AML-193 (cell line): ENCODE data around the gene COL5A1.

Source experiments
- DNase-seq, 2 experiments: peaks; one replicate each; lab custom pipeline; 2025; lab: John Stamatoyannopoulos, UW

COL5A1 gene

DNA sequence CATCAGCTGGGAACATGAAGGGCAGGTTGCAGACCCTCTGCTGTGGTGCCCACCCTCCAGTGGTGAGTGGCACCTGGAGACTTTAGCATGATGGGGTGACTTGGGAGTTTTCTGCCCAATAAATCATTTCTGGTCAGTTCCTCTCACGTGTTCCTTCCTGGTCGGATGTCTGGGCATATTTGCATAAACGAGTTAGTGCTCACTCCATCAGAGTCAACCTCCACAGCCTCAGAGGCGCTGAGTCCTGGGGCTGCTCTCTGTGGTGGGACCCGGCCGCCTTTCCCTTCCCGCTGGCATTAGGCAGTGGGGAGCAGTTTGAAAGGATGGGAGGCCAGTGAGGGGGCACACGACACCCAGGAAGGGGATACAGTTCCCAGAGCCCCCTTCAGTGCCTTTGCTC lies 125.0 kb downstream of the COL5A1 start:
- no peak for DNase-seq

DNA sequence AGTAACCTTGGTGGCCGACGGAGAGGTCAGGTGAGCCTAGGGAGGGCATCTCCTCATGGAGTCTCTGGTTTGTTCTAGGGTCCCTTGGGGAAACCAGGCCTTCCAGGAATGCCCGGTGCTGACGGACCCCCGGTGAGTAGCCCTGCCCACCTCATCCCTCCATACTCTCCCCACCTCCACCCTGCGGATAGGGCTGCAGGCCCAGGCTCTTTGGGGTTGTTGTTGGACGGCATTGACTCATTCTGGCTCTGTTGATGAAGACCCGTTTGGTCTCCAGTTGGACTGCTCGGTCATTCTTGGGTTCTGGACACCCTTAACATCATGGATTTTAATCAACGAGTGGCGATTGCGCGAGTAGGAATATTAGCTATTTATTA lies 126.7 kb downstream of the COL5A1 start:
- no peak for DNase-seq

DNA sequence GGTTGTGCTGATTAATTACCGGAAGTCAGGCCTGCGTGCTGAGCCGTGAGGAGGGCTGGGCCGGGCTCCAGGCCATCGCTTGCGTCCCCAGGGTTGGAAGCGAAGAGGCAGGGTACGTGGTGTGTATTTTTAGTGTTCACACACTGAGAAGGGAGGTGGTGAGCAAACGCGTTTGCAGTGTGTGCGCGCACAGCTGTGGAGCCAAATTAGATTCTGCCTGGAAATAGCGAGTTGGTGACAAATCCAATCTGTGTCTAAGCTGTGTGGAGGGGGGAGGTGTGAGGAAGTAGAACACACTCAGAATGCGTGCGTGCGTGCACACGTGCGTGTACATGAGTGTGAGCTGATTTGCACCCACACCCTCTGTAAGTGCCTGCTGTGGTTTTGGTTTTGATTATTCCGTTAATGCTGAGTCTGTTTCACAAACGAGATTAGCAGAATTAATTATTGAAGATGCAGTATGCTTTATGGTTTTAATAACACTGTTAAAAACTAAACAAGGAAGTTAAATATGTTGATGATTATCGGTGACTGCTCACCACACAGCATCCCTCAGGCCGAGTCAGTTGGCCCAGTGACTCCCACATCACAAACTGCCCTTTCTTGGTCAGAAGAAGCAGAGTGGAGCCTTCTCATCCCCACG lies 127.2 kb downstream of the COL5A1 start:
- DNase-seq: no peak

DNA sequence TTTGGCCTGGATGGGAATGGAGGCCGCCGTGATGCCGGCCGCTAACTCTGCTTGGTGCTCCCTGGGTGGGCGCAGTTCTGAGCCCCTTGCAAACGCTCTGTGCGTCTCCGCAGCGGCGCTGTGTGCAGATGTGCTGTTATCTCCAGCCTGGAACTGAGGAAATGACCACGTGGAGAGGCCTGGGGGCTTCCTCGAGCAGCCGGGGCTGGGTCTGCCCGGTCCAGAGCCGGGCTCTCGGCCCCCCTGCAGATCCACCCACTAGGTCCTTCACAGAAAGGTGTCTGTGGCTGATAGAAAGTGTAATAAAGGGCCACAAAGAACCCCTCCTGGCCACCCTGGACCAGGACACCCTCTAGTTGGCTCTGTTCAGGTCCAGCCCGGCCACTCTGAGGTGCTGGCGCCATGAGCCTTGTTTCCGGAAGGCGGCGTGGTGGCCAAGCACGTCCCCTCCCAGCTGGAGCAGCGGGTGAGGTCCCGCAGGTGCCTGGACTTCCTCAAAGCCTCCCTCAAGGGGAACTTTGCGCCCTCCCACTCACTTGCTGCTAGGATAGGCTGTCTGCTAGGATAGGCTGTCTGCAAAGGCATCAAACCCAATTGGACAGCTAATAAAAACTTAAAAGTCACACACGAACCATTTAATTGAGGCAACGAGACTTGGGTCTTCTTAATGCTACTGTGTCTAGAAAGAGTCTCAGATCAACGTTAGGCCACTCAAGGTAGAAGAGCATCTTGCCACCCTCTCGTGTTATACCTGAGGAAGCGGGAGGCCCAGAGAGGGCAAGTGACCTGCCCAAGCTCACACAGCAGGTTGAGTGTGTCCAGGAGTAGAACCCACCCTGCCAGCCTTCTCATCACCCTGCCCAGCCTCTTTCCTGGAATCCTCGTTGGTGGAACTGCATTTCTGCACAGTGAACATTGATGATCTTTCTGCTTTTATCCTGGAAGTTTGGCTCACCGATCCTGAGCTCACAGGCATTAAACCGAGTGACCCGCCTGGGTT lies 129.7 kb downstream of the COL5A1 start:
- DNase-seq: no peak

DNA sequence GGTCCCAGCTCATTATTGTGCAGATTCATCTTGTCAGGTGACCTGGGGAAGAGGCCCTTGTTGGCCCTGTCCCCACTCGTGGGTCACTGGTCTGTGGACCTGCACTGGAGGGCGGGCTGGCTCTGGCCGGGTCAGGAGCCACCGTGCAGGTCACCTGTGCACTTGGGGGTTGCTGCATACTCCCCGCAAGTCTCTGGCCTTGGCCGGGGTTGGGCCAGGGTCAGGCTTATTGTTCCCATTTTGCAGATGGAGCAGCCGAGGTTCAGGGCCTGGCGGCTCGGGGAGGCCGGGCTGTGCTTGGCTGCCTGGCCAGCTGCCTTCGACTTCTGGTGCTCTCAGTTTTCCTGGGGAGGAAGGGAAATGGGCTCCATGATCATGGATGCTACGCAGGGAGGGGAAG lies 130.7 kb downstream of the COL5A1 start:
- no peak for DNase-seq

DNA sequence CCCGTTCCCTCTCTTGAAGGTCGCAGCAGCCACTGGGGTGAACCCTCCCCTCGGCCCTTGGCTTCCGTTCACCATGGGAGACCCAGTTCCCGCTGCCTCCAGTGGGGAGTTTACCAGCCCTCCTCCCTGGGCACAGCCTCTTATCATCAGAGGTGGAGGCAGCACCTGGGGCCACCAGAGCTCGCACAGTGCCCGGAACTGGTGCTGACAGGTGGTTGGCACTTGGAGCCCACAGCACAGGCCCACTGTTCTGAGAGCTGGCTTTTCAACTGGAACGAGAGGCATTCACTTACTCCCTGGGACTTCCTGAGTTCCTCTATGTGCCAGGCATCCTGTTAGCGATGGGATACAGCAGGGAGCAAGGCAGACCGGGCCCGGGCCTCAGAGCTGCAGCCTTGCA lies 132.2 kb downstream of the COL5A1 start:
- DNase-seq: no peak

DNA sequence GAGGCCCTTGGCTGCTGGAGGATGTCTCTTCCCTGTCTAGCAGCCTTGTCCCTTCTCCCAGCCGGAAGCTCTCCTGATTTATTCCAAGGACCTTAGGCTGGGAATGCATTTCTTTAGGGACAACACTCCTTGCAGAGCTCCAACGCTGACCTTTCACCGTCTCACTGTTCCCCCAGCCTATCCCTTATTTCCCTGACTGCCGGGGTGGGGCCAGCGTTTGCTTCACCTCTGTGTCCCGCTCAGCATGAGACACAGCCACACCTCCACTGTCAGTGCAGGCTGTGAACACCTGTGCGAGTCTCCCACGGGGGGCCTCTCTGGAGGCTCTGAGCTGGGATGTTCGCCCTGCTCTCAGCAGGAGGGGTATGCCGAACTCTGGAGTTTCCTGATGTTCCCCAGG lies 132.8 kb downstream of the COL5A1 start:
- DNase-seq: no peak

DNA sequence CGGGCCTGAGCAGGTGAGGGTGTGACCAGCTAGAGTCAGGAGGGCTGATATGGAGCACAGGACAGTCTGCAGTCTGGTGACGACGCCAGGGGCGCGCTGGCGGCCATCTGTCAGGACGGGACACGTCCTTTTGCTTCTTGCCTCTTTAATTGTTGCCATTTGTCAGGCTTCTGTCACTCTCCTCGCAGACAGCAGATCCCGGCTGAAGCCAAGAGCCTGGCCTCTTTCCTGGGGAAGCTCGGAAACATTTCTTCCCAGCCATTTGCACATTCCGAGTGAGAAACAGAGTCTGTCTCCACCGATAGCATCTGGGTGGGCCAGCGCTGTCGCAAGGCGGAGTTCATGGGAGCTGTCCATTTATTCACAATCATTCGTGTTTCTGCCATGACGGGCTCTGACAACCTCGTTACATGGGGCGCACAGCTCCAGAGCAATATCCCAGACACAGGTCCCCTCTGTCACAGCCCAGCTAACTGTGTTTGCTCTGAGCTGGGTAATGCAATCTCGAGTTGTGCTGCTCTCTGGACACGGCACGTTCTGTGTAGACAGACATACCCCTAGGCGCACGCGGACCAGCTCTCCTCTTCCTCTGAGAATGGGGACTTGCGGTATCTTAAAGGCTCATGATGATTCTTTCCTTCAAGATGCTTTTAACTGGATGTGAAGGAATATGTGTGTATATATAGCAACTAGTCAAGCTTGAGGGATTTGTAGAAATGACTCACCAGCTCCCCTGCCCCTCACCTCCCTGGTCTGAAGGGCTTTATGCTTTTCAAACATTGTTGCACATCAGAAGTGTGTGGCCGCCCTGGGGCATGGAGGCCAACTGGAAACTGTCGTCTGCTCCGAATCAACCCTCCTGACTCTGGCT lies 133.7 kb downstream of the COL5A1 start:
- DNase-seq: no peak

DNA sequence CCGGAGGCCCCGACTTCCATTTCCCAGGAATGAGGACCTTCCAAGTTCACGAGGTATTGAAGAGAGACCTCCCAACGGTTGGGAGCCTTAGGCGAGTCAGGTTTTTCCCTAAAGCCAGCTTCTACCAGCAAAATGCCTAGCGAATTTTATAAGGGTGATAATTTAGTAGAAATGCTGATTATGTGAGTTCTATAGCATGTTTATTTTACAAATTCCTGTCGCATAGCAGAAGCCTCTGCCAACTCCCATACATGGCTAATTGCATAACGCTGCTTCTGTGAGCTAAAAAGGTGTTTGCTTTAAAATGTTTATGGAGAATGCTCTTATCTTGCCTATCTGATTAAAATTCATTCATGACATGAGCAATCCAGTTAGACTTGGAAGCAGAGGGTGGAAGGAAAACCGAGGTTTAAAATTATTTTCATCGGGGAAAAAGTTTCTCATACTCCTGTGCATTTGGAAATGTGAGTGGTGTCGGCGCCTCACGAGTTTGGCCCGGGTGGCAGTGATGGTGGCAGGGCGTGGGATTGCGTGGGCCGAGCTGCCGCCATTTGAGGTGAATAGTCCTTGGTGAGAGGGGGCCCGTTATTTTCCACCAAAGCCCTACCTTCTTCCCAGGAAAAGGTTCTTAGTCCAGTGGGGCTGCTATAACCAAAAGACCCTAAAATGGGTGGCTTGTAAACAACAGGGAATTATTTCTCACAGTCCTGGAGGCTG lies 134.6 kb downstream of the COL5A1 start:
- no peak for DNase-seq

DNA sequence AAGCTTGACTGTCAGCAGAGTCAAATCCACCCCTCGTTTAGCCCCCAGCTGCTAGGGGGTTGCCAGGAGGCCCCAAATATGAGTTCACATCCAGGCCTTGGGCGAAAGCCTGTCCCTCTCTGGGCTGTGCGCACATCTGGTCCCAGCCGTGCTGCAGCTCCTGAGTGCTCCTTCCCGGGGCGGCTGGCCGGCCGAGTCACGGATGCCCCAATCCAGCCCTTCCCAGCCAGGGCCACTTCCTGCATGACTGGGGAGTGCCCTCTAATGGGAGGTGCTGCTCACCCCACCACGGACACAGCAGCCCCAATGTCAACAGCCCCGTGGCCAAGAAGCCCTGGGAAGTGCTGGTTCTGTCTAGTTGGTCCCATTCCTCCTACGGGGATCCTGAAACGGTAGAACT lies 135.6 kb downstream of the COL5A1 start:
- DNase-seq: no peak

DNA sequence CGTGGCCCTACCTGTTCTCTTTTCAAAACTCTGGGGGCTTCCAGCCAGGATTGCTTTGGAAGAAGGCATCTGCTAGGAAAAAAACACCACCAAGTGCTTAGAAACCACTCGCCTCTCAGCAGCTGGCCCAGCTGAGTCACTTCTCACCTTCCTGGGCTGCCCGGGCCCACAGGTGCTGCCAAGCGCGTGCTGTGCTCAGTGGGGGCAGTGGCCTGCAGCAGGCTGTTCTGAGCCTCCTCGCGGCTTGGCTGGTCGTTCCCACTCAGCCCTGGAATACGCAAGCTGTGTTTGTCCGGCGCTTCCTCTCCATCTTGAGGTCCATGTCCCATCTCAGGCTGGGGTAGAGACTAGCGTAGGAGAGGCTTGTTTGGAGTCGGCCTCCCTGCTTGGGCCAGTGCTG lies 136.6 kb downstream of the COL5A1 start:
- DNase-seq: no peak

DNA sequence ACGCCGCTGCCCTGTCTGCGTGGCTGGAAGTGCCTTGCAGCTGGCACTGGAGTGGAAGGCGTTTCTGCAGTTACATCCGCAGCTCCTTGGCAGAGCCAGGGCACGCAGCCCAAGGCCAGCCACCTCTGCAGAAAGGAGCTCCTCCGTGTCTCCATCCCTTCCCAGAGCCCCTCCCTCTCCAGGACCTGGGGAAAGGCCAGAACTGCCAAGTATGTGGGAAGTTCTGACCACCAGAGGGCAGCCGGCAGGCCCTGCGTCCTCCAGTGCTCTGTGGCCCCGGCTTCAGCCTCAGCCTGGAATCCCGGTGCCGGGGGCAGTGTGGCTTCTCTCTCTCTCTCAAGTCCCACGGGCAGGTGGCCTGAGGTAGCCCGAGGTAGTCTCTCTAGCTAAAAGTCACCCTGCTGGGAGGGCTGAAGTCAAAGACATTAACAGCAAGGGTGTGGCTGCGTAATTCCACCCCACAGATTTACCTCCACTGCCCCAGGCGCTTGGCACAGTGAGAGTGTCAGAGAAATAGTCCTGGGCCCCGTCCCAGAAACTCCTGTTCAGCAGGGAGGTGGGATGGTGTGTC lies 137.3 kb downstream of the COL5A1 start:
- peak; percentile 2 to 7 for DNase-seq

DNA sequence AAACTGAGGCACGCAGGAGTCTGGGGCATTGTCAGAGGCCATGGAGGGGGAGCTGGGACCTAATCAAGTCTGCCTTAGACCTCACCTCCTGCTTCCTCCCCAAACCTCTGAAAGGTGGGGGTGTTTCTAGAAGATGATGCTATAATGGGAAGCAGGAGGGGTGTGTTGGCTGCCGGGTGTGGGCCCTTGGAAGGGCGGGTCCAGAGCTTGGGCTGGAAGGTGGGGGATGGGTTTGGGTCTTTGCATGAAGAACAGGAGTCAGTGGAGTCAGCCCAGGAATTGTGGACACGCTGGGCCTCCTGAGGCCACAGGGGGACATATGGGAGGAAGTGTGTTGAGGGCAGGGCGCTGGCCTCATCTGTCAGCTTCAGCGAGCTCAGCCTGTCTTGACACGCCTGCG lies 138.0 kb downstream of the COL5A1 start:
- no peak for DNase-seq

DNA sequence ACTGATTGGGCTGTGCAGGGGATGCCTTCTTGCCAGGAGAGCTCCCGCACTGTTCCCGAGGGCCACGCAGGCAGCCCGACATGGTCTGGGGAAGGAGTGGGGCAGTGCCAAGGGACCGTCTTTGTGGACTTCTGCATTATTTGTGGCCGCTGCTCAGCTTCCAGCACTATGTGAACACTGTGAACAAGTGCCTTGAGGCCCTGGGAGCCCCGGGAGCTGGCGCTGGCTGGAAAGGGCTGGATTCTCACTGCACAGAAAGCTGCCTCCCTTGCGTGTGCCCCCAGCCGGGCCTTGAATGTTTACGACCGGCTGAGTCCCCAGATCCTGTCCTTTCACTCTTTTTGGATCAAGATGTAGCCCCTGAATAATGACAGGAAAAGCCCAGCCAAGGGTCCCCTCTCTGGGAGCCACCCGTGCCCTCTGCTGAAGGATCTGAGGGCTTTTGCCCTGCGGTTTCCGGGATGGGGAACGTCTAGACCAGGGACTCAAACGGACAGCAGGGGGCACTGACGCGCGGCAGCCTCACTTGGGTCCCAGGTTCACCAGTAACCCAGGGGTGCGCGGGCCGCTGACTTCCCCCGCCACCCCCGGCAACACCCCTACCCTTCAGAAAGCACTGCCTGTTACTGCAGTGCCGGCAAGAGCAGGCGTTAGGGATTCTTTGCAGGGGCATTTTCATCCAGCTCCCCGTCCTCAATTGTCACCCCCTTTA lies 140.1 kb downstream of the COL5A1 start:
- no peak for DNase-seq

DNA sequence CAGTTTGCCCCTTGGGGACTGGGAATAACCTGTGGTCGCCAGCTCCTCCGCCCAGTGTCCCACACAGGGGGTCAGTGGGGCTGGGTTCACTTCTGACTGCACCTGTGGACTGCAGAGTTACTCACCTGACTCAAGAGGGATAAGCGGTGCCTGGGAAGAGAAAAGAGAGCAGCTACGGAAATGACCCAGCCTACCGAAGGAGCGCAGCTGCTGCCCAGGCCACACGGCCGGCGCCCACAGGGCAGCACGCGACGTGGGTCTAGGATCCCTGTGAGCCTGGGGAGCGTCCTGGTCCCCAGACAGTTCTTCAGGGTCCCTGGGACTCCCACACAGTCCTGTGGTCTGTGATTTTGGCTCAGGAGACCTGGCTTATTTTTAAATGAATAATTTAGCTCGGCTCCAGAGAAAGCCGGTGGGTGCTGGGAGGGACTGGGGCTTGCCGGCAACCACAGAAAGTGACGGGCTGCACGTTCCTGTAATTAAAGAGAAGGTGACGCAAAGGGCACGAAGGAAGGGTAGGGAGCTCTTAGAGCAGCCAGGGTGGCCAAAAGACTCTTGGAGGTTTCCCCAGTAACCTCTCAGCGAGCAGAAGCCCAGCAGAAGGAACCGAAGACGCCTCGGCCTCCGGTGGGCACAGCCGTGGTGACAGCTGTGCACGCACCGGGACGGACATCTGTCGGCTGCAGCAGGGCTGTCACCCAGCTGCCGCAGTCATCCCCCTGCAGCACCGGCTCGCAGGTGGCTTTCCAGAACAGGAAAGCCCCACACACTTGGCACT lies 141.5 kb downstream of the COL5A1 start:
- DNase-seq: no peak

DNA sequence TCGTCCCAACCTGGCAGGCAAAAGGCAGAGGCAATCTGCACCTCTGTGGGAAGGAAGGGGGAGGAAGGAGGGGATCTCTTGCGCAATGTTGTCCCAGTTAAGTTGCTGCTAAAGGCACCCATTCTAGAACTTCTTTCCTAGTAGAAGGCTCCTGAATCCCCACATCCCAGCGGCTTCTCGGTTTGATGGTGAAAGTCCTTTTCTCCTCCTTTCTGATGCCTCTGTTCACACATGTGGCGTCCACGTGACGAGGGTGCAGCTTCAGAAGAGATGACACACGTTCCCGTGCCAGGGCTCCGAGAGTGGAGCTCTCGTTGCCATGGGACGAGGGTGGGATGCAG lies 142.1 kb downstream of the COL5A1 start:
- no peak for DNase-seq

DNA sequence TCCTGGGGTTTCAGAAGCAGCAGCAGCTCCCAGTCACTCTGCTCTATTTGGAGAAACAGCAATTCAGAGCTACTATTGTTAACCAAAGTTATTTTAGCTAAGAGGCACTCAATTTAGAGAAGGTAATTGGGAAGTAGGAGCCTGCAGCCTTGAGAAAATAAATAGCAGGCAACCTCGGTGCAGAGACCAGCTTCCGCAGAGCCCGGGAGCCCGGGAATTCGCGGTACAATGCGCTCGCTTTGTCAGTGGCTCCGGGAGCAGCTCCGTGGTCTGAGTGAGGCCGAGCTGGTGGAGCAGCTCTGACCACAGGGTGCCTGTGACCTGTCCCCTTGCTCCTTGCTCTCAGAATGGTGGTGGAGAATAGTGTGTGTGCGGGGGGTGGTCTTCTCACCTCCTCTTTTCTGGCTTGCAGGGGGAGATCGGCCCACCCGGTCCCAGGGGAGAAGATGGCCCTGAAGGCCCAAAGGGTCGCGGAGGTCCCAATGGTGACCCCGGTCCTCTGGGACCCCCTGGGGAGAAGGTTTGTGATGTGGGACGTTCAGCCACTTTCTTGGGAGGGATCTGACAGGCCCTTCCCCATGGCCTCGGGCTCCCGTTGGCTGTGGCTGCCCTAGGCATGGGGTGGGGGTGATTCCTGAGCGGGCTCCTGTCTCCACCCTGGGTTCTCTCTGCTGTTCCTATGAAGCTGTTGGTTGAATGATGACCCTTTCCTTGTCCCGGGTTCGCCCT lies 143.1 kb downstream of the COL5A1 start:
- no peak for DNase-seq

DNA sequence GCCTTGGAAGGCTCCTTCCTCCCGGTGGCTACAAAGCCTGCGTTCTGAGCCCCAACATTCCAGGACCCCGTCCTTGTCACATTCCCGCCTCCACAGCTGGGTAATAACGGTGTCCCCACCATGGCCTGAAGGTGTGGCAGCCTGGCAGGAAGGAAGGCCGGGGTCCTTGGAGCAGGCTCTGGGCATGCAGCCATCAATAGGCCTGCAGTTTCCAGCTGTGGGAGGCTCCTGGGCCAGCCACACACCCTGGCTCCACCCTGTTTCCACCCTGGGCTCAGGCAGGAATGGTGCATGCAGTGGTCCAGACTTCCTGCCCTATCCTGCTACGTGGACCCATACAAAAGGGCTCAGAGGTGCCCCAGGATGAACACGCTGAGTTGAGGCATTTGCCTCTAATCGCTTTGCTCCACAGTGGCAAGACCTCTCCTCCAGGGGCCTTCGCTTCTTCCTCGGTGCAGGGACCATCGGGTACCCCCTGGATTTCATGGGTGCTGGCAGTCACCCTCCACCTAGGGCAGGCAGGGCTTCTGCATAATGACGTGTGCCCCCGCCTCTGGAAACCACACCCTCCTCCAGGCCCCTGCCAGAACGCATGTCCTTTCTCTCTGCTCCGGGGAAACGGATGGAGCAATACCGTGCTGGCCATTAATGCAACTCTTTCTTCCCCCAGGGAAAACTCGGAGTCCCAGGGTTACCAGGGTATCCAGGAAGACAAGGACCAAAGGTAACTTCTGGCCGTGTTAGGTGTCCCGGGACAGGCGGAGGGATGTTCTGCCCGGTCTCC lies 143.9 kb downstream of the COL5A1 start:
- DNase-seq: no peak
